H1 (cell line): ENCODE data around the gene FHIT. TPM values are rescaled to one million over a fixed set of nuclear protein-coding genes. Genes with fewer than 3 reads are reported as not detected.

Experiments
- CTCF ChIA-PET: fragments of 300-600 bp; sonication (Branson Sonifier 250); formaldehyde crosslinking; loops from one replicate; lab custom pipeline; 2021; ENCODE audit not compliant: partially characterized antibody; lab: Charles Lee
- POLR2A ChIA-PET: fragments of 300-600 bp; sonication (Branson Sonifier 250); formaldehyde crosslinking; loops from one replicate; lab custom pipeline; 2021; ENCODE audit warnings: inconsistent platforms; ENCODE audit not compliant: partially characterized antibody; lab: Charles Lee
- DNase-seq, 2 experiments: peaks; one replicate each; pipeline versions ENCODE4 v3.0.0 to v3.0.0-alpha.2; 2010 to 2022; ENCODE audit warnings: low spot score in 2 of 2, low read depth in 1 of 2, mixed read lengths in 1 of 2
- FAIRE-seq: peaks from 2 replicates; lab custom pipeline; 2011; peaks lifted over from hg19 to GRCh38; lab: Jason Lieb, UNC
- H2AFZ ChIP-seq: 2 replicates; pipeline ENCODE4 v1.8.1; 2012; ENCODE audit warnings: low read length, inconsistent platforms
- H2AK5ac ChIP-seq: 2 replicates; pipeline ENCODE4 v1.6.1; 2013; ENCODE audit warnings: low read depth, low read length
- H2BK120ac ChIP-seq: replicated peaks from 2 replicates; pipeline ENCODE3; 2013; ENCODE audit warnings: low read depth, low read length, inconsistent platforms
- H2BK12ac ChIP-seq: 2 replicates; pipeline ENCODE4 v1.6.1; 2013; ENCODE audit warnings: low read depth, low read length
- H2BK15ac ChIP-seq: 2 replicates; pipeline ENCODE4 v1.6.1; 2013; ENCODE audit warnings: low read length
- H2BK20ac ChIP-seq: 2 replicates; pipeline ENCODE4 v1.6.1; 2013; ENCODE audit warnings: low read length
- H2BK5ac ChIP-seq: 2 replicates; pipeline ENCODE4 v1.6.1; 2013; ENCODE audit warnings: low read depth, low read length
- H3K14ac ChIP-seq: 2 replicates; pipeline ENCODE4 v1.6.1; 2013; ENCODE audit warnings: inconsistent platforms; ENCODE audit not compliant: insufficient read length
- H3K18ac ChIP-seq: 2 replicates; pipeline ENCODE4 v1.6.1; 2013; ENCODE audit warnings: low read length; ENCODE audit errors: extremely low read depth
- H3K23ac ChIP-seq: 2 replicates; pipeline ENCODE4 v1.6.1; 2013; ENCODE audit warnings: inconsistent platforms; ENCODE audit not compliant: insufficient read length
- H3K23me2 ChIP-seq: 2 replicates; pipeline ENCODE4 v1.6.1; 2013; ENCODE audit warnings: low read depth, low read length
- H3K27ac ChIP-seq: 2 replicates; pipeline ENCODE4 v1.6.1; 2011; ENCODE audit warnings: low read depth, low read length, inconsistent platforms
- H3K27me3 ChIP-seq, 4 experiments: replicated peaks in 1 of 4; 1 replicate in 1 of 4; 2 replicates in 3 of 4; pipeline versions ENCODE4 v1.6.1 to v1.8.1; 2011 to 2013; ENCODE audit warnings: low read length in 3 of 4, mild to moderate bottlenecking in 3 of 4, inconsistent platforms in 2 of 4, mixed read lengths in 2 of 4, moderate library complexity in 1 of 4; ENCODE audit not compliant: control insufficient read depth in 3 of 4, insufficient read depth in 3 of 4; ENCODE audit errors: extremely low read depth in 1 of 4
- H3K36me3 ChIP-seq, 4 experiments: 2 replicates each; pipeline versions ENCODE4 v1.6.1 to v1.8.1; 2011 to 2013; ENCODE audit warnings: mild to moderate bottlenecking in 4 of 4, low read length in 3 of 4, moderate library complexity in 2 of 4, control low read depth in 1 of 4, inconsistent platforms in 1 of 4; ENCODE audit not compliant: insufficient read depth in 4 of 4, control insufficient read depth in 2 of 4
- H3K4ac ChIP-seq: replicated peaks from 2 replicates; pipeline ENCODE3; 2013; ENCODE audit warnings: low read length, low read depth, mixed read lengths, inconsistent platforms; ENCODE audit not compliant: insufficient read length
- H3K4me1 ChIP-seq, 4 experiments: replicated peaks in 1 of 4; 1 replicate in 1 of 4; 2 replicates in 3 of 4; pipeline versions ENCODE4 v1.6.1 to v1.8.1; 2011 to 2013; ENCODE audit warnings: low read length in 3 of 4, inconsistent platforms in 2 of 4, mixed read lengths in 1 of 4; ENCODE audit not compliant: insufficient read depth in 4 of 4, control insufficient read depth in 3 of 4
- H3K4me2 ChIP-seq, 2 experiments: 2 replicates each; pipeline versions ENCODE4 v1.6.1 to v1.8.1; 2011 to 2013; ENCODE audit warnings: low read depth in 2 of 2, low read length in 2 of 2, control low read depth in 1 of 2, inconsistent platforms in 1 of 2, mild to moderate bottlenecking in 1 of 2; ENCODE audit not compliant: insufficient read depth in 1 of 2
- H3K4me3 ChIP-seq, 4 experiments: fragments of 200-600, 300-600 bp in 1 of 4; sonication (generic), shearing (Covaris generic), sonication (Bioruptor Twin) in 1 of 4; 2 replicates each; pipeline versions ENCODE4 v1.5.1 to v1.8.1; 2011 to 2016; ENCODE audit warnings: low read length in 4 of 4, low read depth in 3 of 4, control low read depth in 2 of 4, inconsistent platforms in 2 of 4, mild to moderate bottlenecking in 2 of 4, mixed read lengths in 1 of 4, moderate library complexity in 1 of 4; ENCODE audit not compliant: insufficient read depth in 2 of 4; ENCODE audit errors: extremely low read depth in 1 of 4
- H3K56ac ChIP-seq: replicated peaks from 2 replicates; pipeline ENCODE3; 2013; ENCODE audit warnings: low read depth, mild to moderate bottlenecking, mixed read lengths, low read length, inconsistent platforms; ENCODE audit not compliant: insufficient read length
- H3K79me1 ChIP-seq: 2 replicates; pipeline ENCODE4 v1.6.1; 2013; ENCODE audit warnings: low read depth, low read length, control low read depth
- H3K79me2 ChIP-seq, 2 experiments: 2 replicates each; pipeline versions ENCODE4 v1.6.1 to v1.8.1; 2012 to 2013; ENCODE audit warnings: low read length in 2 of 2, mild to moderate bottlenecking in 2 of 2, inconsistent platforms in 1 of 2; ENCODE audit not compliant: insufficient read depth in 2 of 2, control insufficient read depth in 1 of 2
- H3K9ac ChIP-seq, 4 experiments: replicated peaks in 1 of 4; 1 replicate in 1 of 4; 2 replicates in 3 of 4; pipeline versions ENCODE4 v1.6.1 to v1.8.1; 2011 to 2013; ENCODE audit warnings: low read depth in 3 of 4, low read length in 3 of 4, control low read depth in 2 of 4, mild to moderate bottlenecking in 2 of 4, moderate library complexity in 2 of 4, inconsistent platforms in 1 of 4; ENCODE audit errors: extremely low read depth in 1 of 4
- H3K9me3 ChIP-seq, 2 experiments: 2 replicates each; pipeline versions ENCODE4 v1.6.1 to v1.8.1; 2012 to 2013; ENCODE audit warnings: mild to moderate bottlenecking in 2 of 2, moderate library complexity in 2 of 2, control low read depth in 1 of 2, inconsistent platforms in 1 of 2, low read depth in 1 of 2, low read length in 1 of 2, mixed read lengths in 1 of 2; ENCODE audit not compliant: insufficient read depth in 2 of 2
- H4K20me1 ChIP-seq, 2 experiments: replicated peaks in 1 of 2; 2 replicates each; pipeline versions ENCODE3 to v1.8.1; 2011 to 2013; ENCODE audit warnings: inconsistent platforms in 2 of 2, low read length in 2 of 2, mild to moderate bottlenecking in 1 of 2; ENCODE audit not compliant: insufficient read depth in 2 of 2, control insufficient read depth in 1 of 2
- H4K5ac ChIP-seq: 2 replicates; pipeline ENCODE4 v1.6.1; 2013; ENCODE audit warnings: low read length, low read depth, mixed read lengths, inconsistent platforms; ENCODE audit not compliant: insufficient read length
- H4K8ac ChIP-seq: 2 replicates; pipeline ENCODE4 v1.8.0; 2013; ENCODE audit warnings: mild to moderate bottlenecking, moderate library complexity, low read length, inconsistent platforms; ENCODE audit not compliant: insufficient read depth; ENCODE audit errors: extremely low read depth
- H4K91ac ChIP-seq: replicated peaks from 2 replicates; pipeline ENCODE3; 2013; ENCODE audit warnings: low read length, mixed read lengths, inconsistent platforms; ENCODE audit not compliant: insufficient read length
- ATF3 ChIP-seq: IDR thresholded peaks from 2 replicates; pipeline ENCODE4 v1.6.1; 2011; ENCODE audit warnings: low read depth, mild to moderate bottlenecking, low read length; ENCODE audit not compliant: insufficient read depth
- POU5F1 ChIP-seq: IDR thresholded peaks from 2 replicates; pipeline ENCODE4 v1.6.1; 2011; ENCODE audit warnings: low read depth, mild to moderate bottlenecking, low read length, moderate library complexity
- SP2 ChIP-seq: IDR thresholded peaks from 2 replicates; pipeline ENCODE4 v1.6.1; 2012; ENCODE audit warnings: mild to moderate bottlenecking, low read length, inconsistent platforms
- YY1 ChIP-seq: IDR thresholded peaks from 2 replicates; pipeline ENCODE4 v1.6.1; 2011; ENCODE audit warnings: low read depth, mild to moderate bottlenecking, low read length
- WGBS, 2 experiments: shearing (Covaris generic) in 1 of 2; methylation state at CpG; one replicate each; pipeline versions ENCODE4 v1.1.6 to v1.1.7; 2013 to 2015; ENCODE audit warnings: low lambda C conversion rate in 2 of 2, mixed read lengths in 2 of 2, inconsistent platforms in 1 of 2, low coverage in 1 of 2, missing lambda C conversion rate in 1 of 2; ENCODE audit not compliant: insufficient replicate concordance in 2 of 2, insufficient coverage in 1 of 2, insufficient read length in 1 of 2; ENCODE audit errors: extremely low coverage in 1 of 2, missing lambda C conversion rate in 1 of 2; 5-methylcytosine and 5-hydroxymethylcytosine counted together
- polyA plus RNA-seq, 7 experiments: library from polyadenylated mRNA; depleted of rRNA in 3 of 7; stranded (reverse) in 5 of 7; unstranded in 2 of 7; fragments of >200 nt in 5 of 7; fragments of 200-250 nt in 2 of 7; gene quantifications; 1 replicate in 5 of 7; 2 replicates in 1 of 7; 4 replicates in 1 of 7; pipeline versions ENCODE4 v1.2.1 to v1.2.3, GENCODE V29; 2011 to 2013; ENCODE audit warnings: missing spikeins in 2 of 7, mixed read lengths in 2 of 7
- total RNA-seq: library from RNA; stranded (reverse); fragmentation: NEBNext Ultra II Directional; extraction: Animal tissue kit (Norgen Biotek cat#: 25700); gene quantifications from 2 replicates; pipeline ENCODE4 v1.2.1, GENCODE V29; 2021

The FHIT gene
- total and polyA plus RNA-seq, 2 of the 8 experiments (the other 6 are each of a cell fraction or from before 2014, with no cell fraction given): 1.2 to 3.2 TPM

- H4K8ac ChIP-seq: no peak overlapping the region
- ChIA-PET POLR2A (interaction anchor here (1.4 kb wide), 1 partner anchor 10 kb away, joined by 3 read pairs; no protein-coding TSS in a partner anchor), CTCF (interaction anchor here (1.2 kb wide), 1 partner anchor 295 kb away, joined by 4 read pairs; no protein-coding TSS in a partner anchor)
- WGBS, 2 experiments: 86% methylated on average over 4 of the region's 4 CpGs; no CpG with 5 or more reads in 1 of the 2 experiments
- H3K9me3 ChIP-seq: no peaks in the 10 kb centered on the region
- H2AK5ac ChIP-seq: no peak overlapping the region
- no peak overlapping the region for H2BK5ac ChIP-seq
- no peak overlapping the region for H3K23ac ChIP-seq
- no peak overlapping the region for H3K27ac ChIP-seq
- H2BK120ac ChIP-seq: no peak overlapping the region
- no peak for DNase-seq
- H3K14ac ChIP-seq: no peak overlapping the region
- H3K4ac ChIP-seq: no peak overlapping the region
- no peak overlapping the region for H2AFZ ChIP-seq
- H2BK15ac ChIP-seq: no peak overlapping the region
- no peak overlapping the region for H3K18ac ChIP-seq
- no peak overlapping the region for H4K91ac ChIP-seq
- no peaks in the 10 kb centered on the region for H3K27me3 ChIP-seq
- no peak overlapping the region for H3K4me3 ChIP-seq
- H3K56ac ChIP-seq: no peak overlapping the region
- no peak overlapping the region for H3K4me2 ChIP-seq
- no peaks in the 10 kb centered on the region for H3K79me2 ChIP-seq
- no peak overlapping the region for H2BK12ac ChIP-seq
- H4K5ac ChIP-seq: no peak overlapping the region
- peaks cover 0 to 4% (median 2%) of the 10 kb centered on the region in 4 experiments; a peak in 1 of 7 replicates for H3K4me1 ChIP-seq
- H3K79me1 ChIP-seq: no peaks in the 10 kb centered on the region
- H3K23me2 ChIP-seq: no peaks in the 10 kb centered on the region
- no peak for FAIRE-seq
- no peak overlapping the region for H3K9ac ChIP-seq
- no peak for TF ChIP-seq ATF3
- no peak for TF ChIP-seq SP2
- TF ChIP-seq YY1: no peak
- no peak for TF ChIP-seq POU5F1
- no peak overlapping the region for H2BK20ac ChIP-seq
- H4K20me1 ChIP-seq: no peaks in the 10 kb centered on the region
- no peaks in the 10 kb centered on the region for H3K36me3 ChIP-seq
Measured at GRCh38 chr3:61005591-61005990, 245.7 kb downstream of the FHIT start.
